ENCODE measurements around the gene NARF.
"Not testable (repeated sequence)": the region's sequence is repeated elsewhere in the genome, so short reads cannot be mapped to it uniquely, and the experiment has no call there.

Gene NARF

DNA sequence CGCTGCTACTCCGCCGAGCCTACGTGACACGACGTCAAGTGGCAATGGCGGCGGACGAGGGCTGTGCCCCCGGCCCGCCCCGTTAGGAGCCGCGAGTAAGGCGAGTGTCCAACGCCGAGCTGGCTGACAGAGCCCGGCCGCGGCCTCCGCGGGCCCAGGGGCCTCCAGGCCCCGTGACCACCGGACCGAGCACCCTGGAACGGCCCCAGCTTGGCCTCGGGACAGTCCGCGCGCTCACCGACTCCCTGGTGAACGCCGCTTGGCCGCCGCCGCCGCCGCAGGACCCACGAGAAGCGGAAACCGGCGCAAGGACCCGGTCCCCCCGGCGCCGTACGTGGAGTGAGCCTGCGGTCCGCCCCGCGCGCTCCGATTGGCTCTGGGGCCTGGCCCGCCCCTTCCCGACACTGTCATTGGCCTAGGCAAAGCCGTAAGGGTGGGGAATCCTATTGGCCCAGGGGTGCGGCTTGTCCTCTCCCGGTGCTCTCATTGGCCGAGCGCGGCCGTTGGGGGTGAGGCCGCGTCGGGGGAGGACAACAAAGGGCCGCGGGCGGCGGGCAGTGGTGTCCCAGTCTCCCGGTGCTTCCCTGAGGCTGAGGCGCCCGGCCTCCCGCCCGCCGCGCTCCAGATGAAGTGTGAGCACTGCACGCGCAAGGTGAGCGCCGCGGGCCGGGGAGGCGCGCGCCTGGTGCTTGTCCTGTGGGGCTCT lies at the start of gene NARF:
TSS of gene NARF (plus strand) at position 563 of the 706 bp plus-strand sequence. CDS start at position 626, 63 bp downstream.
- peak; percentile 98 for DNase-seq (ENCODE audit: low spot score)

DNA sequence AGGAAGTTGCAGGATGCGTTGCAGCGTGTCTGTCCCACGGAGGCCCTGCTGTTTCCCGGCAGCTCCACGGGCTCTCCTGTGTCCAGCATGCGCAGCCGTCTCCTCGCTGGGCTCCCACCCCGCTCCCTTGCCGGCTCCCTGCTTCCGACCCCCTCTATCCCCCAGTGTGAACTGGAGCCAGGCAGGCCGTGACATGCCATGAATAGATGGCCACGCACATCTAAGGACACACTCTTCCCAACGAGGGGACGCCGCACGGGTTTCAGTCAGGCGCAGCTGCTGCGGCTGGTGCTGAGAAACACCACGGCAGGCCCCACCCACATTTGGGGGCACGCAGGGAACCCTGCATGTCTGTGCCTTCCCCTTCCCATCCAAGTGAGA lies 49.6 kb upstream of the NARF start:
- DNase-seq (ENCODE audit: low spot score), result no peak

DNA sequence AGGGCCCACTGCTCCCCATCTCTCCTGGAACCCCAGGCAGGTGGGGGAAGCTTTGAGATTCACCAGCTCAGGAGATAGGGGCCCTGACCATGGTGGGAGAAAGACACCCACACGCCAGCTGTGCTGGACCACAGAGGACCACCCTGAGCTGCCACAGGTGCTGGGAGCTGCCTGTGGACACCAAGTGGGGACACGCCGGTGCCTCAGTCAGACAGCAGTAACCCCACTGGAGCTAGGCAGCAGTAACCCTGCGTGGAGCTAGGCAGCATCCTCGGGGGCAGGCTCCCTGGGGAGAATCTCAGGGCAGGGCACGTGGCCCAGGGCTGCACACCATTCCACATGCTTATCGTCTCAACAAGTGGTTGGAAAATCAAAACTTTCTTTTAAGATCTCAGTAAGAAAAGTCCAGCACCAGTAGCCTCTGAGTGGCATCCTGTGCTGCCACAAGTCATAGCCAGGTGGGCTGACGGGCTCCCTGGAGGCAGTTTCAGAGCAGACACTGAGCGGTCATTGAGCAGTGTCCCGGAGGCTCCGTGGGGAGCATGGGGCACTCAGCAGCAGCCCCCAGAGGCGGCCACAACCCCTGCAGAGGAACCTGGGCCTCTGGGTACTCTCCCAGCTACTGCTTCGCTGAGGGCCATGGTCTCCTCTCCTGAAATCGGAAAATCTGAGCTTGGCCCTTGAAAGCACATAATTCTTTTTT lies 48.4 kb upstream of the NARF start:
- DNase-seq (ENCODE audit: low spot score), result no peak

DNA sequence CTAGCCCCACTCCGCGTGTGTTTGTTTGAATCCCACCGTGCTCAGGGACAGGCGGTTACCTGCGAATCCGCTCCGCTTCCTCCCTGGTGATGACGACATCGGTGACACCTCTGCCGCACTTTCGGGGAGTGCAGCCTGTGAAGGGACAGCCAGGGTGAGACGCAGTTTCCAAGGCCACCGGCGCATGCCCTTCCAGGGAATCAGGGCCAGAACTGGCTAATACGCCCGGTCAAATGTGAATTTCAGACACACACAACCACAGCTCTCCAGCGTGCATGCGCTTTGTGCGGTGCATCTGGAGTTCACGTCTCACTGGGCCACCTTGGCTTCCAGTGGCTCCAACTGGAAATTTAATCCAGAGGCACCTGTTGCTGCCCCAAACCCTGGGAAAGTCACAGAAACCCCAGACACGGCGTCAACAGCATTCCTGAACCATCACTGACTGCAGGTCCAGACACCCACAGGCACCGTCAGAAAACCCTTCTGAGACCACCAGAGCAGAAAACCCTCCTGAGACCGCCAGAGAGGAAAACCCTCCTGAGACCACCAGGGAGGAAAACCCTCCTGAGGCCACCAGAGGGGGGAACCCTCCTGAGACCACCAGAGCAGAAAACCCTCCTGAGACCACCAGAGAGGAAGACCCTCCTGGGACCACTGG lies 47.0 kb upstream of the NARF start:
- no peak for DNase-seq (ENCODE audit: low spot score)

DNA sequence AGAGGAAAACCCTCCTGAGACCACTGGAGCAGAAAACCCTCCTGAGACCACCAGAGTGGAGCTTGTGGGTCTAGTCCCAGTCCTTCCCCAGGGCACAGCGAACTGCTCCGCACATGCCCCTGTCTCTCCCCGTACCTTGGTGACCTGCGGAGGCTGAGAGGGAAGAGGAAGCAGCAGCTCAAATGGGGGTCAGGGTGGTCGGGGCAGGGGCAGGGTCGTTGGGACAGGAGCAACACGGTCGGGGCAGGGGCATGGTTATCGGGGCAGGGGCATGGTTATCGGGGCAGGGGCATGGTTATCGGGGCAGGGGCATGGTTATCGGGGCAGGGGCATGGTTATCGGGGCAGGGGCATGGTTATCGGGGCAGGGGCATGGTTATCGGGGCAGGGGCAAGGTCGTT lies 46.5 kb upstream of the NARF start:
- not testable (repeated sequence) for DNase-seq (ENCODE audit: low spot score)

DNA sequence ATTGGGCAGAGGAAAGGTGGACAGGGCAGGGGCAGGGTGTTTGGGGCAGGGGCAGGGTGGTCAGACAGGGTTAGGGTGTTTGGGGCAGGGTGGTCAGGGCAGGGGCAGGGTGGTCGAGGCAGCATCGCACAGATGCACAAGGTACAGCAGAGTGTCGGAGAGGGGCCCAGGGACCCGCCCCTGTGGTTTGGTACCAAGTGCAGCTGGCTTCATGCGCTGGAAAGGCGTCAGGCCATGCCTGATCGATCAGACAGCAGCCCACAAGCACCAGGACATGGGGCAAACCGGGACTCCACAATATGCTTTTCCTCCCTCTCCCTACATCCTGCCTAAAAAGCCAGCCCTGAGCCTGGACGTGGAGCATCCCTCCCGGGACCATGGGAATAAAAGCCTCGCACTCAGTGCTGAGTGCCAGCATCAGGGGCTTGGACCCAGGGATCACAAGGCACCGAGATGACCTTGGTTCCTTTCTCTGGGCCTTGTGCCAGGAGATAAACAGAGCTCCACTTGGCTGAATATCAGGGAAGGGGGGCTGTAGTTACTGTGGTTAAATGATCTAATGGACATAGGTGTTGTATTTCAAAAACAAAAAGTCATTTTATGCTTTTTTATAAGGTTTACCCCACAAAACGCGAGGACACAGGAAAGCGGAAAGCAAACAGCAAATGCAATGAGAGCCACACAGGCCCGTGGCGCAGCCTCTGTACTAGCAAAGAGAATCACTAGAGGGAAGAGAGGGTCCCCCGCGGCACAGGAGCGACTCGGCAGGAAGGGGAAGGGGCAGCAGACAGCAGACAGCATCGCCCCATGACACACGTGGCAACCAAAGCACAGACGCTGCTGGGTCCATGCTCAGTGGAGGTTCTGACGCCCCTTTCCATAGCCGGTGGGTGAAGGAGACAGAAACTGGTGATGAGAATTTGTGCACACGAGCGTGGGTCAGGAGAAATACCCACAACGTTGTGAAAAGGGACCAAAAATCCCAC lies 45.7 kb upstream of the NARF start:
- no peak for DNase-seq (ENCODE audit: low spot score)

DNA sequence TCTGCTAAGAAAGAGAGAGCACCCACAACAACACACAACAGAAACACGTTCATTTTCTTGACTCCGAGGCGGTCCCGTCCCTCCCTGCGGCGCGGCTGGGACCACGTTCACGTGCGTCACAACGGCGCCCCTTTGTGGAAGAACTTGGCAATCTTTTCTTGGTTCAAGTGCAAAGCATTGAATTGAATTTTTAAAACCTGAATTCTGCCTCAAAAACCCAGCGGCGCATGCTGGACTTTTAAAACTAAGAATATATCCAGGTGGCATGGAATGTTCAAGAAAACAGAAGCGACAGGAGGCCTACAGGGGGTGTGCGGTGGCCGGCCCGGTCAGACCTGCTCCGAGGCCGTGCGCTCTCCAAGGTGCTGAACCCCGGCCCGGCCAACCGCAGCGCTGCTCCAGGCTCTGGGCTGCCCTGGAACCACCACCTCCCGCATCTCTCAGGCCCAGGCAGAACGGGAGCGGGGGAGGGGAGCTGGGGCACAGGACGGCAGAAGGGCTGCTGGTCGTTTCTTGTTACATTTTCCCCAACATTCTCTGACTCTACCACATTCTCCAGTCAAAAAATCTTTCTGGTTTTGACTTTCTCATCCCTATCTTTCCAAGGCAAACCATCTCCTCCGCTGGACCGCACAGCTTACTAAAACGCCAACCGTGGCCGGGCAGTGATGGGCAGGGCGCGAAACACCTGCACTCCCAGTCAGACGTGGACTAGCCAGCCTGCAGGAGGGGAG lies 43.8 kb upstream of the NARF start:
- DNase-seq (ENCODE audit: low spot score), result peak; percentile 94

DNA sequence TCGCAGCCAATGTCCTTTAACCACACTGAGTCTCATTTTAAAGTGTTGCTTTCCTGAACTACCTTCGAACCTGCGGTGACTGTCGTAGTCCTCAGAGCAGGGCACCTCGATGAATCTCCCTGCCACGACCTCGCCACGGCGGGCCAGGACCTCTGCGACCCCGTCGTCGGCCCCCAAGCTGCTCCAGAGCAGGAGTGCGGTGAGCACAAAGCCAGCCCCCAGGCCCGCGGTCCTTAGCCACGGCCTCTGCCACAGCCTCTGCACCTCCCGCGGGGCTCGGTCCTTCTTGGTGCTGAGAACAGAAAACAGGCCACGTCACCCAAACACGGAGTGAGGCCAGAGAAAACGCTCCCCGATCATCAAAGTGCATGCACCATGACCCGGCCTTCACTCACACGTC lies 43.2 kb upstream of the NARF start:
- DNase-seq (ENCODE audit: low spot score), result no peak

DNA sequence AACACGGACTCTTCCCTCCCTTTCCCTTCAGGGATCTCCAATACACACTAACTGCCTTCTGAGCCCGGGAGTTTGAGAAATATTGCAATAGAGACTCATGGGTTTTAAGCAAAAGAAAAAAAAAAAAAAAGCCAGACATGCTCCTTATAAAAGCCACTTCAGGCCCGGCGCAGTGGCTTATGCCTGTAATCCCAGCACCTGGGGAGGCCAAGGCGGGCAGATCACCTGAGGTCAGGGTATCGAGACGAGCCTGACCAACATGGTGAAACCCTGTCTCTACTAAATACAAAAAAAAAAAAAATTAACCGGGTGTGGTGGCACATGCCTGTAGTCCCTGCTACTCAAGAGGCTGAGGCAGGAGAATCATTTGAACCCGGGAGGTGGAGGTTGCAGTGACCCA lies 42.8 kb upstream of the NARF start:
- DNase-seq (ENCODE audit: low spot score), result no peak

DNA sequence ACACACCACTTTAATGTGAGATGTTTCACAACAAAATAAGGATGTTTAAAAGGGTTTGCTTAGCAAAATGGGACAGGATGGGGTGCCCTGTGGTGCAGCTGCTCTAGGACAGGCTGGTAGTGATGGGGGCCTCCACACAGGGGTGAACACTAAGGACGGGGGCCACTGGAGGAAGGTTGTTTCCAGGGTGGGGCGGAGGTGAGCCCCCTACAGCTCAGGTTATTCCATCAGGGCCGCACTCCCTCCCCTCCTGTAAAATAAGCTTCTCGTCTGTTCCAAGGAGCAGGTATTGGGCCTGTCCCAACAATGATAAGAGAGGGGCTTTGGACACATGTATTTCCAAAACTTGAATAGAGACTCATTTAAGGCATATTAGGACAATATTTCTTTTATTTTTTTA lies 42.3 kb upstream of the NARF start:
- no peak for DNase-seq (ENCODE audit: low spot score)

DNA sequence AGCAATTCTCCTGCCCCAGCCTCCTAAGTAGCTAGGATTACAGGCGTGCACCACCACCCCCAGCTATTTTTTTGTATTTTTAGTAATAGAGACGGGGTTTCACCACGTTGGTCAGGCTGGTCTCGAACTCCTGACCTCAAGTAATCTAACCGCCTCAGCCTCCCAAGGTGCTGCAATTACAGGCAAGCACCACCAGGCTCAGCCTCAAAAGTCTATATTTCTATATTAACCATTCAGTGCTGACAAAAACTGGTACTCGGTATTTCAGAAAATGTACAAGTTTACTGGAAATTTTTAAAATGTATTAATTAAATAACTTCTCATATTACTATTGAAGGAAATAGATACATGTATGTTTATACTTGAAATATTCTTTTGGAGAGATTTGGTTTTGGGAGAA lies 41.8 kb upstream of the NARF start:
- DNase-seq (ENCODE audit: low spot score), result no peak

DNA sequence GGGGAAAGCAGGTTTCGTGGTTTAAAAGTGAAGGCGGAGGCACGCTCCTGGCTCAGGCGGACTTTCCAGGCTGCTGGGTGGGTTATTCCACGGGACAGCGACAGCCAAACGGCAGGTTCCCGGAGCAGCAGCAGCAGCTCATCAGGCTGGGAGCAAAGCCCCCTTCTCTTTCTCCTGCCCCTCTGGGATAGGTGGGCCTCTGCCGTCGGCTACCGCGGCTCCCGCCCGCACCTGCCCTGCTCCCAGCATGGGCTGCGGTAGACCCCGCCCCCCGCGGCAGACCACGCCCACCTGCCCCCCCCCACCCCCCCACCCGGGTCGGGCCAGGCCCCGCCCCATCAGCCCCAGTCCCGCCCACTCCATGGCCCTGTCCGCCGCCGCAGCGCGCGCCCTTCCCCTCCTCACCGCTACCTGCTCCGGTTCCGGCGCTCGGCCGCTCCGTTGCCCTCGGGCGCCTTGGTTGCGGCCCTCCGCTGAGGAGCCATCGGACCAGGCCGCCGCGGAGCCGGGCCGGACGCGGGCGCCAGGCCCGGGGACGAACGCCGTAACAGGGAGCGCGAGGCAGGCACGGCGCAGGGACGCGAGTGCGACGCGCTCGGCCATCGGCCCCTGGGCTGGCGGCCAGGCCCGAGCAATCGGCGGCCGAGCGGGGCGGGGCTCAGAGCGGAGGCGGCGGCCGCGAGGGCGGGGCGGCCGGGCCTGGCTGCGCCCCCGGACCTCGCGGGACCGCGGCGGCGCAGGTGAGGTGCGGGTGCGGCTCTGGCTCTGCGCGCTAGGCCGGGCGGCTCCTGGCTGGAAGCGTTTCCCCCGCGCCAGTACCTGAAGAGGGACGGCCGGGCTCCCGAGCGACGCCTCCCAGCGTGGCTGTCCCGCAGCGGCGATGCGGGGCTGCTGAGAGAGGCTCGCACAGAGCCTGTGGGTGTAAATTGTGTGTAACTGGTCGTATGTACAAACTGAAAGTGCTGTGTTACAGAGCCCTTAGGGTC lies 40.2 kb upstream of the NARF start, which contains the start of the genes HEXD and OGFOD3:
TSS of gene HEXD (plus strand) at position 347 of the 986 bp plus-strand sequence. CDS start 1,453 bp downstream, outside the sequence.
TSS of gene OGFOD3 (minus strand) at position 586 of the 986 bp plus-strand sequence. CDS start at position 485, 101 bp downstream.
- peak; percentile 93 for DNase-seq (ENCODE audit: low spot score)

DNA sequence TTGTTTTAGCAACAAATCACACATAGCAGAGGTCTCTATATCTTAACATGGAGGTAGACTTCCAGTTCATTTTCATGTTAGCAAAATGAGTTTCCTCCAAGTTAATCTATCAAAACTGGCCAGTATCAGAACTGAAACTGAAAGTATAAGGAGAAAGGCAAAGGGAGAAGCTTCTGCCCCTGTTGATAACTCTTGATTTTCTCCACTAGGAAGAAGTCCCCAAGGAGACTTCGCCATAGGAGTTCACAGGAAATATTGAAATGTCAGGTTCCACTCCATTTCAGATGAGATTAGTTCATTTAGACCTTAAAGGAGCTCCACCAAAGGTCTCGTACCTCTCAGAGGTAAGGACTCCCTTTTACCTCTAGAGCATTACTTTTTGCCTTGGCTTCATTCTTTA lies 39.0 kb upstream of the NARF start:
- no peak for DNase-seq (ENCODE audit: low spot score)

DNA sequence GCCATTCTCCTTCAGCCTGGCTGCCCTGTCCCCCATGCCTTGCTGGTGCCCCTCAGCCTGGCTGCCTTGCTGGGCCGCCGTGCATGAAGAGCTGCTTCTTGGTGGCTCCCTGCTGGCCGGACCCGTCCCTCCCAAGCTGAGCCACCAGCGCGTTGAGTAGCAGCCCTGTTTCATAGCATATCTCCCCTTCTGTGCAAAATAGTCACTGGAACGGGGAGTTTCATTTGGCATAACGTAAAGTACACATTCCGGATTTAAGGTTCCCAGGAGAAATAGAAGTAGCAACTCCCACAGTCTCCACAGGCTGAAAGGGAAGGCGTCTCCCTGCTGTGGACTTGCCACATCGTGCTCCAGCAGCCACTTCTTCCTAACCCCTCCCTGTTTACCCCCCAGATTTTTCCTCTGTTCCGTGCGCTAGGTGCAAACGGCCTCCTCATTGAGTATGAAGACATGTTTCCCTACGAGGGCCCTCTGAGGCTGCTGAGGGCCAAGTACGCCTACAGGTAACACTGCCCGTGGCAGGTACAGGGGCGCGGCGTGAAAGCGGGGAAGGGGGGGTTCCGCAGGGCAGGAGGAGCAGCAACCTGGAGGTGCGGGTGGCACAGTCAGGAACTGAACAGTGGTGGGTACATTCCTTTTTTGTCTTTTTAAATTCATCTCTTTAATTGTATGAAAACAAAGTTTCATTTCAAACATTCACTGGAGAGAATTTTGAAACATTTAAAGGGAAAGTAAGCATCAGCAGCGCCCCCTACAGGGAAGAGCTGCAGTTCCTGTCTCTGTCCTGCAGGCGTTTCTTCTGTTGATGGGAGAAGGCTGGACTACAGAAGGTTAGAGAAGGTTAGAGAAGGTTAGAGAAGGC lies 34.3 kb upstream of the NARF start:
- peak; percentile 57 for DNase-seq (ENCODE audit: low spot score)

DNA sequence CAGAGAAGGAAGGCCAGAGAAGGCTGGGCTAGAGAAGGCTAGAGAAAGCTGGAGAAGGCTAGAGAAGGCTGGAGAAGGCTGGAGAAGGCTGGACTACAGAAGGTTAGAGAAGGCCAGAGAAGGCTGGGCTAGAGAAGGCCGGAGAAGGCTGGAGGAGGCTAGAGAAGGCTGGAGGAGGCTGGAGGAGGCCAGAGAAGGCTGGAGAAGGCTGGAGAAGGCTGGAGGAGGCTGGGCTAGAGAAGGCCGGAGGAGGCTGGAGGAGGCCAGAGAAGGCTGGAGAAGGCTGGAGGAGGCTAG lies 33.7 kb upstream of the NARF start:
- no peak for DNase-seq (ENCODE audit: low spot score)

DNA sequence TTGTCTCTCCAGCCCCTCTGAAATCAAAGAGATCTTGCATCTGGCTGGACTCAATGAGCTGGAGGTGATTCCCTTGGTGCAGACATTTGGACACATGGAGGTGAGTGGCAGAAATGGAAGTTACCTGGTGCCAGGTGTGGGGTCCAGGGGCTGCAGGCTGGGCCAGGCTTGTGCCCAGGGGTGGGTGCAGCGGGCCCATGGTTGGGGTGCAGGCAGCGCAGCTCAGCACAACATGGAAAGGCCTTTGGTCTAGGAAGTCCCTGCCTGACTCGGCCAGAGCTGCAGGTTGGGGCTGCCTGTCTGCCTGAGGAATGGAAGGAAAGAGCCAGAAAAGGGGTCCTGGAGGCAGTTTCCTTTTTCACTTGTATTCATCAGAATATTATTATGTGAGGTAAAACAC lies 30.0 kb upstream of the NARF start:
- no peak for DNase-seq (ENCODE audit: low spot score)

DNA sequence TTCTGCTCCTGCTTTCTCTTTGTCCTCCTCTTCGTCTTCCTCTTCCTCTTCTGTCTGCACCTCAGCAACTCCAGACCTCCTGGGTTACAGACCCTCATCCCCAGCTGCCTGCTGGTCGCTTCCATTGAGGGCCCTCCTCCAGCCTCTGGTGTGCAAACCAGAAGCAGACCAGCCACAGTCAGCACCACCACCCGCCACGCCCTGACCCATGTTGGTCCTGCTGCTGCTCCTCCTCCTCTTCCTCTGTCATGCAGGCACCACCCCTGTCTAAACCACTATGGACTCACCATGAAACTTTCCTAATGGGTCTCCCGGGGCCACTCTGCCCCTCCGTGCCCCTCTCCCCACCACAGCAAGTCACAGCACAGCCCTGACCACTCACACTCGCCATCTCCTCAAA lies 28.7 kb upstream of the NARF start:
- DNase-seq (ENCODE audit: low spot score), result no peak

DNA sequence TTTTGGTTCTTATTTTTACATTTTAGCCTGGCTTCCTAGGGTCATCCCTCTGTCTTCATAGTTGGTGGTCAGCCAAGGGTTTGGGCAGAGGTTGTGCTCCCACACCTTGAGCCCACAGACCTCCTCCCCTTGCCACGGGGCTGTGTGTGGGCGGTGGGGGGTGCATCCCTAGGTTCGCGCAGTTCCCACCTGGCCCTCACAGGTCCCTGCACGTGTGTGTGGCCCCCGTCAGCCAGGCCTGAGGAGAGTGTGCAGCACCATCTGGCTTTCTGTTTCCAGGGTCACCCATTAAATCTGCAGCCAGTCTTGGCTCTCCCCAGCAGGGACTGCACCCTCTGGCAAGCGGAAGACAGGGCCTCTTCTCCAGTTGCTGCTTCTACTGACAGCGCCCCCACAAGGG lies 26.5 kb upstream of the NARF start:
- DNase-seq (ENCODE audit: low spot score), result no peak

DNA sequence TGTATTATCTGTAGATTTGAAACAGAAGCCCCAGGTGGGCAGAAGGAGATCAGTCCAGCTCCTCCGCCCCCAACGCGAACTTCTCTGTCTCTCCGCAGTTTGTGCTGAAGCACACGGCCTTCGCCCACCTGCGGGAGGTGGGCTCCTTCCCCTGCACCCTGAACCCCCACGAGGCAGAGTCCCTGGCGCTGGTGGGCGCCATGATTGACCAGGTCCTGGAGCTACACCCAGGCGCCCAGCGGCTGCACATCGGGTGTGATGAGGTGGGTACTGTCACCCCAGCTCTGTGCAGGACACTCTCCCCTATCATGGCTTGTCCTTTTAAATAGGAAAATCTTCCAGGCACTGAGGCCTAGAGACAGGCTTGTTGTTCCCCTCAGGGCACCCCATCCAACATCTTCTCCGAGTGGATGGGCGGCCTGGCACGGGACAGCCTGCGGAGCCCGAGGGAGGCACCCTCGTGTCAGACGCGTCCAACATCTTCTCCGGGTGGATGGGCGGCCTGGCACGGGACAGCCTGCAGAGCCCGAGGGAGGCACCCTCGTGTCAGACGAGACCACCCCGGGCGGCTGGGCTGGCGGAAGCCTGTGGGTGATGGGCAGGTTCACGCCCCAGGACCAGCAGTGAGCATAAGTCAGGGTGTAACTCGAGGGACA lies 24.9 kb upstream of the NARF start:
- no peak for DNase-seq (ENCODE audit: low spot score)
